ENCODE measurements around the gene EBPL. TPM values are rescaled to one million over a fixed set of nuclear protein-coding genes. Genes with fewer than 3 reads are reported as not detected.

Gene EBPL
- total and polyA plus RNA-seq, 9 of the 15 experiments (the other 6 are each of a cell fraction or from before 2014, with no cell fraction given) = 5.2 to 68.3 (median 43.0) TPM

- peaks cover 0 to 19% of the 10 kb centered on the region in 2 experiments; a peak in 3 of 5 replicates for H3K4me1 ChIP-seq (replicated peaks in 1 of 2; ENCODE audit: control insufficient read depth in 2 of 2, insufficient read depth in 2 of 2, low read length in 2 of 2)
- no peaks in the 10 kb centered on the region for H3K9me3 ChIP-seq (replicated peaks; ENCODE audit: control insufficient read depth, insufficient read depth, low read depth, low read length)
- peak overlapping the region; percentile 86 for H3K4me2 ChIP-seq (ENCODE audit: insufficient read depth, low read length)
- peaks cover 13% of the 10 kb centered on the region; the same call in 2 of the 3 replicates for H3K36me3 ChIP-seq (ENCODE audit: control insufficient read depth, insufficient read depth, low read length)
- no peaks in the 10 kb centered on the region for H4K20me1 ChIP-seq (replicated peaks; ENCODE audit: control insufficient read depth, insufficient read depth, low read length)
- ChIA-PET POLR2A (interaction anchor here (0.6 to 1.1 kb wide), 3 partner anchors 8 to 307 kb away, joined by 3 to 5 read pairs (median 3); no protein-coding TSS in a partner anchor), CTCF (ENCODE audit: low intra/inter-chr PET ratio) (interaction anchor here (0.6 kb wide), 1 partner anchor 101 kb away, joined by 3 read pairs; no protein-coding TSS in a partner anchor)
- 4% methylated on average over 17 of the region's 17 CpGs for WGBS (ENCODE audit: insufficient coverage, low coverage, missing lambda C conversion rate)
- no peaks in the 10 kb centered on the region for H3K9me1 ChIP-seq (ENCODE audit: control insufficient read depth, insufficient read depth, low read length)
- no peaks in the 10 kb centered on the region for H3K27me3 ChIP-seq (ENCODE audit: control insufficient read depth in 2 of 2, insufficient read depth in 2 of 2, low read length in 2 of 2)
- H2AFZ ChIP-seq (ENCODE audit: low read depth, low read length) = peak overlapping the region; percentile 95
- TSS peak; percentile 50 for BruUV-seq (replicated peaks)
- H3K9ac ChIP-seq (ENCODE audit: insufficient read depth in 1 of 2, low read depth in 2 of 2, low read length in 2 of 2) = peak overlapping the region; percentile 74 to 91
- in situ Hi-C loops (cut with MboI) = no loop called here
- FAIRE-seq = no peak
- peak; percentile 29 for ATAC-seq
- H3K27ac ChIP-seq (ENCODE audit: extremely low read depth, low read depth, low read length) = peak overlapping the region; percentile 83
- peak overlapping the region; percentile 77 for H3K4me3 ChIP-seq
- DNase-seq (ENCODE audit: extremely low read depth in 1 of 4, low spot score in 3 of 4) = peak; percentile 13 to 20 (median 16)
- intact Hi-C loops (cut with micrococcal nuclease) = no loop called here
- H3K79me2 ChIP-seq (ENCODE audit: control insufficient read depth, insufficient read depth, low read length) = peaks cover 31% of the 10 kb centered on the region
- TF ChIP-seq MNT (conservative IDR thresholded peaks at IDR 0.05) (0 out of 4 replicates have a peak, but pooled peaks of 1 of the 2 experiments have one; percentile 13), RBM25 (IDR thresholded peaks at IDR 0.05; ENCODE audit: low read depth, low read length, severe bottlenecking) (no peak), SMARCA4 (IDR thresholded peaks at IDR 0.05) (0 out of 2 replicates have a peak, but pooled peaks have one; percentile 10), RUNX1 (IDR thresholded peaks at IDR 0.05; ENCODE audit: low read depth) (no peak), FOXP1 (CRISPR knock-in tag; IDR thresholded peaks at IDR 0.05) (no peak), ZNF589 (CRISPR knock-in tag; IDR thresholded peaks at IDR 0.05; ENCODE audit: low read depth) (no peak), MTA2 (IDR thresholded peaks at IDR 0.05; ENCODE audit: low read depth) (no peak), CBX1 (IDR thresholded peaks at IDR 0.05; ENCODE audit: low read depth) (no peak), CBFA2T2 (conservative IDR thresholded peaks at IDR 0.05) (no peak), SP1 (CRISPR knock-in tag; IDR thresholded peaks at IDR 0.05) (0 out of 2 replicates have a peak, but pooled peaks have one; percentile 34), HNRNPLL (IDR thresholded peaks at IDR 0.05; ENCODE audit: low read depth, low read length, poor library complexity, severe bottlenecking) (peak; percentile 8), ARID3A (IDR thresholded peaks at IDR 0.05; ENCODE audit: borderline replicate concordance, low read depth, low read length) (no peak), BRF1 (IDR thresholded peaks at IDR 0.05; ENCODE audit: borderline replicate concordance, extremely low read depth, insufficient read length) (no peak), NFIC (IDR thresholded peaks at IDR 0.05) (peak; percentile 65)
- TF ChIP-seq, protein P1, sequence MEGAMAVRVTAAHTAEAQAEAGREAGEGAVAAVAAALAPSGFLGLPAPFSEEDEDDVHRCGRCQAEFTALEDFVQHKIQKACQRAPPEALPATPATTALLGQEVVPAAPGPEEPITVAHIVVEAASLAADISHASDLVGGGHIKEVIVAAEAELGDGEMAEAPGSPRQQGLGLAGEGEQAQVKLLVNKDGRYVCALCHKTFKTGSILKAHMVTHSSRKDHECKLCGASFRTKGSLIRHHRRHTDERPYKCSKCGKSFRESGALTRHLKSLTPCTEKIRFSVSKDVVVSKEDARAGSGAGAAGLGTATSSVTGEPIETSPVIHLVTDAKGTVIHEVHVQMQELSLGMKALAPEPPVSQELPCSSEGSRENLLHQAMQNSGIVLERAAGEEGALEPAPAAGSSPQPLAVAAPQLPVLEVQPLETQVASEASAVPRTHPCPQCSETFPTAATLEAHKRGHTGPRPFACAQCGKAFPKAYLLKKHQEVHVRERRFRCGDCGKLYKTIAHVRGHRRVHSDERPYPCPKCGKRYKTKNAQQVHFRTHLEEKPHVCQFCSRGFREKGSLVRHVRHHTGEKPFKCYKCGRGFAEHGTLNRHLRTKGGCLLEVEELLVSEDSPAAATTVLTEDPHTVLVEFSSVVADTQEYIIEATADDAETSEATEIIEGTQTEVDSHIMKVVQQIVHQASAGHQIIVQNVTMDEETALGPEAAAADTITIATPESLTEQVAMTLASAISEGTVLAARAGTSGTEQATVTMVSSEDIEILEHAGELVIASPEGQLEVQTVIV (CRISPR knock-in tag; IDR thresholded peaks at IDR 0.05; ENCODE audit: borderline replicate concordance) = 0 out of 2 replicates have a peak, but pooled peaks have one; percentile 12
These were observed 922 bp downstream of the EBPL start for GRCh38 chr13:49690133-49690994.
